ENCODE results near the gene IHH. TPM values are rescaled to one million over a fixed set of nuclear protein-coding genes. Genes with fewer than 3 reads are reported as not detected.

Gene IHH
- total and polyA plus RNA-seq, 9 of the 15 experiments (the other 6 are each of a cell fraction or from before 2014, with no cell fraction given): 0.07 TPM; not detected in 8

DNA sequence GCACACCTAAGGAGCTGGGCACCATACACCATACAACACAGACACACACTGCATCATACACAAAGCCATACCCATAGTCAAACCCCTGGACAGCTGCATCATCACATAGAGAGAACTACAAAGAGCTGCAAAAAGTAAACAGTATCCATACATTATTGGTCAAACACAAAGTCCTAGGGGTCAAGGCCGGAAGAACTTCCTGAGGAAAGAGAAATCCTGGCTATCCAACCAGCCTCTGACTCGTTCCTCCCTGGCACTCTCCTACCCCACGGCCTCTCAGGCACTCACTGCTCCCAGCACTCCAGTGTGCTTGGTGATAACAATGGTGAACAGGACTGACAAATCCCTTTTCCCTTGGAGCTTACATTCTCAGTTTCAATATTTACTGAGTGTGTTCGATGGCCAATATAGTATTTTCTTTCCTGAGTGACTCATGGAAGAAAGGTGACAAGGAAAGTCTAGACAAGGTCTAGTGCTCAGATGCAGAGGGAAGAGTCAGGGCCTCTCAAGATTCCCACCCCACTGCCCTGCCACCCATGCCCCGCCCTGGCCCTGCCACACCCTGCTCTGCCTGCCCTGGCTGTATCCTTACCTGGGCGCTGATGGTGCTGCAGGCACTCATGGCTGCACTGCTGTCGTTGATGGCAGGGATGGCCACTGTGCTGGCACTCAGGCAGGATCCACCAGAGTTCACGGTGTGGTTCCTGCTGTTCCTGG, 22.8 kb downstream of the IHH start:
- Histone ChIP-seq H3K9ac (ENCODE audit: insufficient read depth in 1 of 2, low read depth in 2 of 2, low read length in 2 of 2) (no peak overlapping the region), H3K79me2 (ENCODE audit: control insufficient read depth, insufficient read depth, low read length) (no peaks in the 10 kb centered on the region), H3K27ac (ENCODE audit: extremely low read depth, low read depth, low read length) (no peak overlapping the region), H4K20me1 (replicated peaks; ENCODE audit: control insufficient read depth, insufficient read depth, low read length) (no peaks in the 10 kb centered on the region), H3K9me1 (ENCODE audit: control insufficient read depth, insufficient read depth, low read length) (no peaks in the 10 kb centered on the region), H3K4me3 (no peak overlapping the region), H3K4me2 (ENCODE audit: insufficient read depth, low read length) (no peak overlapping the region), H2AFZ (ENCODE audit: low read depth, low read length) (no peak overlapping the region), H3K4me1 (replicated peaks in 1 of 2; ENCODE audit: control insufficient read depth in 2 of 2, insufficient read depth in 2 of 2, low read length in 2 of 2) (no peaks in the 10 kb centered on the region), H3K27me3 (ENCODE audit: control insufficient read depth in 2 of 2, insufficient read depth in 2 of 2, low read length in 2 of 2) (peaks cover 3 to 31% of the 10 kb centered on the region in 2 experiments; a peak in 4 of 5 replicates), H3K36me3 (ENCODE audit: control insufficient read depth, insufficient read depth, low read length) (no peaks in the 10 kb centered on the region), H3K9me3 (replicated peaks; ENCODE audit: control insufficient read depth, insufficient read depth, low read depth, low read length) (no peaks in the 10 kb centered on the region)
- no peak for FAIRE-seq
- CTCF ChIA-PET (ENCODE audit: low intra/inter-chr PET ratio): interaction anchor here (1.6 kb wide), 1 partner anchor 8 kb away, joined by 6 read pairs; no protein-coding TSS in a partner anchor
- DNase-seq (ENCODE audit: extremely low read depth in 1 of 4, low spot score in 3 of 4): no peak
- POLR2A ChIA-PET: interaction anchor here (0.7 kb wide), 1 partner anchor 12 kb away, joined by 3 read pairs; no protein-coding TSS in a partner anchor
- no peak for ATAC-seq
- BruUV-seq (replicated peaks): no TSS peak
- intact Hi-C loops (cut with micrococcal nuclease) (no loop called here), in situ Hi-C loops (cut with MboI) (no loop called here)
- 0% methylated on average over 8 of the region's 8 CpGs for WGBS (ENCODE audit: insufficient coverage, low coverage, missing lambda C conversion rate)
- TF ChIP-seq ZNF133 (CRISPR knock-in tag; IDR thresholded peaks at IDR 0.05) (no peak), RAD21 (CRISPR knock-in tag; conservative IDR thresholded peaks at IDR 0.05 in 1 of 2, IDR thresholded peaks at IDR 0.05 in 1 of 2) (no peak)

DNA sequence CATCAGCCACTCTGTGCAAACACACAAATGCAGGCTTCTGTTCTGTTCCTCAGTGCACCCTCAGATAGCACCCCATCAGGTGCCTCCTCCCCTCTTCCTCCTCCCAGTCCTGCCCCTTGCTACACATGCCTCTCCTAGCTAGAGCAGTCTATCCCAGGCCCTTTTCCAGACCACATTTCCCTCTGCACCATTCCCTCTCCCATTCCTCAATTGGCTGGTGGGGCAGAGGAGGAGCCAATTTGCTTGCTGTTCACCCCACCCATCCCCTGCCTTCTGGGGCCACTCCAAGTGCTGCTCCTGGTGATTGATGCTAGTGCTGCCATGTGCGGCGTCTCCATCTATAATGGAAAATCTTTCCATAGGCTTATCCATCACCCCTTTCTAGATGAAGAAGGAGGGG, 24.8 kb downstream of the IHH start:
- Histone ChIP-seq H4K20me1 (replicated peaks; ENCODE audit: control insufficient read depth, insufficient read depth, low read length) (no peaks in the 10 kb centered on the region), H3K36me3 (ENCODE audit: control insufficient read depth, insufficient read depth, low read length) (no peaks in the 10 kb centered on the region), H3K4me2 (ENCODE audit: insufficient read depth, low read length) (no peak overlapping the region), H3K9me3 (replicated peaks; ENCODE audit: control insufficient read depth, insufficient read depth, low read depth, low read length) (no peaks in the 10 kb centered on the region), H3K9ac (ENCODE audit: insufficient read depth in 1 of 2, low read depth in 2 of 2, low read length in 2 of 2) (no peak overlapping the region), H3K4me3 (no peak overlapping the region), H3K27ac (ENCODE audit: extremely low read depth, low read depth, low read length) (no peak overlapping the region), H3K9me1 (ENCODE audit: control insufficient read depth, insufficient read depth, low read length) (no peaks in the 10 kb centered on the region), H3K4me1 (replicated peaks in 1 of 2; ENCODE audit: control insufficient read depth in 2 of 2, insufficient read depth in 2 of 2, low read length in 2 of 2) (peaks cover 0 to 2% of the 10 kb centered on the region in 2 experiments; a peak in 1 of 5 replicates), H3K79me2 (ENCODE audit: control insufficient read depth, insufficient read depth, low read length) (no peaks in the 10 kb centered on the region), H2AFZ (ENCODE audit: low read depth, low read length) (no peak overlapping the region), H3K27me3 (ENCODE audit: control insufficient read depth in 2 of 2, insufficient read depth in 2 of 2, low read length in 2 of 2) (peaks cover 5 to 32% of the 10 kb centered on the region in 2 experiments; a peak in 4 of 5 replicates)
- DNase-seq (ENCODE audit: extremely low read depth in 1 of 4, low spot score in 3 of 4) (no peak), FAIRE-seq (no peak), ATAC-seq (no peak)
- intact Hi-C loops (cut with micrococcal nuclease): no loop called here
- TF ChIP-seq NBN (IDR thresholded peaks at IDR 0.05; ENCODE audit: low read depth) (no peak), DIDO1 (tag; IDR thresholded peaks at IDR 0.05; ENCODE audit: low read depth) (no peak), ZSCAN29 (IDR thresholded peaks at IDR 0.05) (no peak), KDM2B (CRISPR knock-in tag; IDR thresholded peaks at IDR 0.05) (no peak), ZNF778 (CRISPR knock-in tag; IDR thresholded peaks at IDR 0.05) (no peak)
- TF ChIP-seq, protein P1, sequence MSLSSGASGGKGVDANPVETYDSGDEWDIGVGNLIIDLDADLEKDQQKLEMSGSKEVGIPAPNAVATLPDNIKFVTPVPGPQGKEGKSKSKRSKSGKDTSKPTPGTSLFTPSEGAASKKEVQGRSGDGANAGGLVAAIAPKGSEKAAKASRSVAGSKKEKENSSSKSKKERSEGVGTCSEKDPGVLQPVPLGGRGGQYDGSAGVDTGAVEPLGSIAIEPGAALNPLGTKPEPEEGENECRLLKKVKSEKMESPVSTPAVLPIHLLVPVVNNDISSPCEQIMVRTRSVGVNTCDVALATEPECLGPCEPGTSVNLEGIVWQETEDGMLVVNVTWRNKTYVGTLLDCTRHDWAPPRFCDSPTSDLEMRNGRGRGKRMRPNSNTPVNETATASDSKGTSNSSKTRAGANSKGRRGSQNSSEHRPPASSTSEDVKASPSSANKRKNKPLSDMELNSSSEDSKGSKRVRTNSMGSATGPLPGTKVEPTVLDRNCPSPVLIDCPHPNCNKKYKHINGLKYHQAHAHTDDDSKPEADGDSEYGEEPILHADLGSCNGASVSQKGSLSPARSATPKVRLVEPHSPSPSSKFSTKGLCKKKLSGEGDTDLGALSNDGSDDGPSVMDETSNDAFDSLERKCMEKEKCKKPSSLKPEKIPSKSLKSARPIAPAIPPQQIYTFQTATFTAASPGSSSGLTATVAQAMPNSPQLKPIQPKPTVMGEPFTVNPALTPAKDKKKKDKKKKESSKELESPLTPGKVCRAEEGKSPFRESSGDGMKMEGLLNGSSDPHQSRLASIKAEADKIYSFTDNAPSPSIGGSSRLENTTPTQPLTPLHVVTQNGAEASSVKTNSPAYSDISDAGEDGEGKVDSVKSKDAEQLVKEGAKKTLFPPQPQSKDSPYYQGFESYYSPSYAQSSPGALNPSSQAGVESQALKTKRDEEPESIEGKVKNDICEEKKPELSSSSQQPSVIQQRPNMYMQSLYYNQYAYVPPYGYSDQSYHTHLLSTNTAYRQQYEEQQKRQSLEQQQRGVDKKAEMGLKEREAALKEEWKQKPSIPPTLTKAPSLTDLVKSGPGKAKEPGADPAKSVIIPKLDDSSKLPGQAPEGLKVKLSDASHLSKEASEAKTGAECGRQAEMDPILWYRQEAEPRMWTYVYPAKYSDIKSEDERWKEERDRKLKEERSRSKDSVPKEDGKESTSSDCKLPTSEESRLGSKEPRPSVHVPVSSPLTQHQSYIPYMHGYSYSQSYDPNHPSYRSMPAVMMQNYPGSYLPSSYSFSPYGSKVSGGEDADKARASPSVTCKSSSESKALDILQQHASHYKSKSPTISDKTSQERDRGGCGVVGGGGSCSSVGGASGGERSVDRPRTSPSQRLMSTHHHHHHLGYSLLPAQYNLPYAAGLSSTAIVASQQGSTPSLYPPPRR (CRISPR knock-in tag; IDR thresholded peaks at IDR 0.05; ENCODE audit: borderline replicate concordance): no peak
- in situ Hi-C loops (cut with MboI): no loop called here
- ChIA-PET POLR2A (interaction anchor here (0.9 kb wide), 2 partner anchors 10 to 32 kb away, joined by 3 read pairs; no protein-coding TSS in a partner anchor), CTCF (ENCODE audit: low intra/inter-chr PET ratio) (no interaction called here)
- BruUV-seq (replicated peaks): no TSS peak
- 0% methylated on average over 2 of the region's 2 CpGs for WGBS (ENCODE audit: insufficient coverage, low coverage, missing lambda C conversion rate)
